GM18519 (cell line): Measurements from ENCODE around the gene HIGD1C.
"Not testable (repeated sequence)": the region's sequence is repeated elsewhere in the genome, so short reads cannot be mapped to it uniquely, and the experiment has no call there.

Experiments
- ATAC-seq: cut with Tn5 transposase; IDR thresholded peaks from one replicate; pipeline ENCODE4 v1.9.1; 2021; ENCODE audit warnings: mild to moderate bottlenecking, moderate library complexity; ENCODE audit not compliant: unreplicated experiment, low FRiP score

Gene HIGD1C

DNA sequence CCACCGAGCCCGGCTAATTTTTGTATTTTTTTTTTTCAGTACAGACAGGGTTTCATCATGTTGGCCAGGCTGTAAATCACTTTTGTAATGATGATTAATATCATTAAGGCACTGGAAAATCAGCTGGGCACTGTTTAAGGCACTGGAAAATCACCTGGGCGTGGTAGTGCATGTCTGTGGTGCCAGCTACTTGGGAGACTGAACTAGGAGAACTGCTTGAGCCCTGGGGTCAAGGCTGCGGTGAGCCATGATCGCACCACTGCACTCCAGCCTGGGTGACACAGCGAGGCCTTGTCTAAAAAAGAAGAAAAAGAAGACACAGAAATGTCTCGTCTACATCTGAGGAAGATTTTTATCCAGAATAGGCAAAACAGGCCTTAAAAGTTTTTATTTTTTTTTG is 61.1 kb downstream of the HIGD1C start:
- no peak for ATAC-seq

DNA sequence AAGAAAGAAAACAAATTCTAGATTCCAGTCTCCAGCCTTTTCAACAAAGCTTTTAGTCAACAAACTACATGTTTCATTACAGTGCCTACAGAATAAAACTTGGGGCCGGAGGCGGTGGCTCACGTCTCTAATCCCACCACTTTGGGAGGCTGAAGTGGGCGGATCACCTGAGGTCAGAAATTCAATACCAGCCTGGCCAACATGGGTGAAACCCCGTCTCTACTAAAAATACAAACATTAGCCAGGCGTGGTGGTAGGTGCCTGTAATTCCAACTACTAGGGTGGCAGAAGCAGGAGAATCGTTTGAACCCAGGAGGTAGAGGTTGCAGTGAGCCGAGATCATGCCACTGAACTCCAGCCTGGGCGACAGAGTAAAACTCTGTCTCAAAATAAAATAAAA is 62.1 kb downstream of the HIGD1C start:
- ATAC-seq, result not testable (repeated sequence)

DNA sequence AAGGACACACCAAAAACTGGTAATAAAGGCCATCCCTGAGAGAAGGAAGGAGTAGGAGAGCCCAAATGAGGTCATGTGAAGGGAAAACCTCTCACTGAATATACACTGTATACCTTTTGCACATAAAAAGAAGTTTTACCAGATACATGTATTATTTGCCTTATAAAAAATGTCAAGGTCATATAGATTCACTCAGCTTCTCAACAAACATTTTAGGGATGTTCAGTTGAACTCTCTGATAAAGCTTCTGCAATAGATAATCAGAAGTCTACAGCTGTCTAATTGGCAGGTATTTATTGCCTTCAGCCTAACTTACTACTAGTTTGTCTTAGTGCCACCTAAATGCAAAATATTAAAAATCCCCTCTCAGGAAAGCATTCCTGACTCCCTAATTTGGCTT is 65.1 kb downstream of the HIGD1C start:
- no peak for ATAC-seq

DNA sequence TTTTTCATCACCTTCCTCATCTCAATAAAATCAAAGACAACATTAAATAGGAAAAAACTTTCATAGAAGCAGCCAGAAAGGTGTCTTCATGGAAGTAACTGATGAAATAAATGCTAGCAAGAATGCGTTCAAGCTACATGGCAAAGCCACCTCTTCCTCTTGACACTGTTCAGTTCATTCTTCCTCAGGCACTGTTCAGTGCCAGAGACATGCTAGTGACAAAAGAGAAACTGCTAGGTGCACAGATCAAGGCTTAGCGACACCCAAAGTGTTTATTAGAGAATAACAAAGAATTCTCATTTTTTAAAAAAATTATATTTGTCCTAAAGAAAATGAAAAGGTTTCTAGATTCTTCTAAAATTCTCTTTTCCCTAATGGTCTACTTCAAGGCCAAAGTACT is 66.6 kb downstream of the HIGD1C start:
- ATAC-seq, result no peak

DNA sequence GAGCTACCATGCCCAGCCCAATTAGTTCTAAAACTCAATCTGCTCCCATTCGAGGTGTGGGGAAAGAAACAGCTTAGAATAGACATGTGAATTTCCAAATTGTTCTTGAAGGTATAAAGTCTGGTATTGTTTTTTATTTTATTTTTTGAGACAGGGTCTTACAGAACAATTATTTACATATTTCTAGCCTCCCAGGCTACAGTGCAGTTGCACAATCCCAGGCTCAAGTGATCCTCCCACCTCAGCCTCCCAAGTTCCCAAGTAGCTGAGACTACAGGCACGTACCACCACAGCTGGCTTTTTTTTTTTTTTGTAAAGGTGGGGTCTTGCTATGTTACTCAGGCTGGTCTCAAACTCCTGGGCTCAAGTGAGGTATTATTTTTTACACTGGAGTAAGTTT is 67.6 kb downstream of the HIGD1C start:
- no peak for ATAC-seq
